HL-60 (cell line): Measurements from ENCODE around the gene WNT10A.
A peak's percentile ranks its signal among the peaks of the same experiment; 100 is the strongest.

Experiments
- GABPA ChIP-seq: IDR thresholded peaks from 2 replicates; pipeline ENCODE4 v1.6.1; 2012; ENCODE audit warnings: low read depth
- POLR2AphosphoS5 ChIP-seq: IDR thresholded peaks from 2 replicates; pipeline ENCODE4 v1.6.1; 2012; ENCODE audit warnings: low read depth
- SPI1 ChIP-seq: IDR thresholded peaks from 2 replicates; pipeline ENCODE4 v1.6.1; 2012; ENCODE audit warnings: low read depth, mild to moderate bottlenecking, borderline replicate concordance
- TF ChIP-seq, protein P1 (sequence below): IDR thresholded peaks from one replicate; pipeline ENCODE4 v1.5.1; 2011; ENCODE audit warnings: low read length, control low read depth, inconsistent platforms; ENCODE audit not compliant: insufficient read depth

DNA sequence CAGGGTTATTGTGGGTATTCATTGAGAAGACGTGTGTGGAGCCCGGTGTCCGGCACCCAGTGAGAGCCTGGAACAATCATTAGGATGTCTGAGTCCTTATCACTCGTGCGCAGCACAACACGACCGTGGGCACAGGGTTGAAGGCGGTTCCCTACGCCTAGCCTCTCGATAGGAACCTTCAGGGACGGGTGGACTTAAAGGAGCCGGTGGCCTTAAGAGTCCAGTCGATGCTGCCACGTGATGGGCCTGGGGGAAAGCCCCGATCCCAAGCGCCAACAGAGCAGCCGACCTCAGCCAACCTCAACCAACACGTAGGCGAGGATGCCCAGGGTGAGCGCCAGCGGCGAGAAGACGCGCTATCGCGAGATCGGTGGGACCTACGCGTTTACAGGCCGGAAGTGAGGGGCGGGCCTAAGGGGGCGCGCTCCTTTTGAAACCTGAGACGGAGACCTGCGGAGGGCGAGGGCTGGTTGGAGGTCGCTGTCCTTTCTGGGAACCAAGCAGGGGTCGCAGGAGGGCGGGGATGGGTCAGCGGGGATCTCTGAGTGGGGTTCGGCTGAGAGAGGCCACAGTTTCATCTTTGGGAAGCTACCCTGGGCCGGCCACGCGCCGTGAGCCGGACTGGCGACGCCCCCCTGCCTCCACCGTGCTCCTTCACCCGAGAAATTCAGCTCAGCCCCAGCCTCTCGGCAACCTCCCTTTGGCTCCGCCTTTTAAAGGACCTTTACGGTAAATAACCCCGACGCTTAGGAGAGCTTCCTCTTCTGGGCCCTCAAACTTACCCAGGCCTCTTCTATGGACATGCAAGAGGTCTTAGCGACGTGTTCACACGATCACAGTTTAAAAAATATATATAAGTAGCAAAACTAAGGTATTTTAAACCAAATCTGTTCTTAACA, 28.3 kb downstream of the WNT10A start:
- TF ChIP-seq, protein P1, sequence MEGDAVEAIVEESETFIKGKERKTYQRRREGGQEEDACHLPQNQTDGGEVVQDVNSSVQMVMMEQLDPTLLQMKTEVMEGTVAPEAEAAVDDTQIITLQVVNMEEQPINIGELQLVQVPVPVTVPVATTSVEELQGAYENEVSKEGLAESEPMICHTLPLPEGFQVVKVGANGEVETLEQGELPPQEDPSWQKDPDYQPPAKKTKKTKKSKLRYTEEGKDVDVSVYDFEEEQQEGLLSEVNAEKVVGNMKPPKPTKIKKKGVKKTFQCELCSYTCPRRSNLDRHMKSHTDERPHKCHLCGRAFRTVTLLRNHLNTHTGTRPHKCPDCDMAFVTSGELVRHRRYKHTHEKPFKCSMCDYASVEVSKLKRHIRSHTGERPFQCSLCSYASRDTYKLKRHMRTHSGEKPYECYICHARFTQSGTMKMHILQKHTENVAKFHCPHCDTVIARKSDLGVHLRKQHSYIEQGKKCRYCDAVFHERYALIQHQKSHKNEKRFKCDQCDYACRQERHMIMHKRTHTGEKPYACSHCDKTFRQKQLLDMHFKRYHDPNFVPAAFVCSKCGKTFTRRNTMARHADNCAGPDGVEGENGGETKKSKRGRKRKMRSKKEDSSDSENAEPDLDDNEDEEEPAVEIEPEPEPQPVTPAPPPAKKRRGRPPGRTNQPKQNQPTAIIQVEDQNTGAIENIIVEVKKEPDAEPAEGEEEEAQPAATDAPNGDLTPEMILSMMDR = no peak
- TF ChIP-seq POLR2AphosphoS5 = no peak
- TF ChIP-seq SPI1 = peak; percentile 7; the same call in 1 of the 2 replicates
- 0 out of 2 replicates have a peak, but pooled peaks have one; percentile 43 for TF ChIP-seq GABPA
